OCI-LY7 (cell line): ENCODE results near the gene FAM227B. TPM values are rescaled to one million over a fixed set of nuclear protein-coding genes. Genes with fewer than 3 reads are reported as not detected.

Experiments used
- BruUV-seq: library from RNA; stranded (reverse); fragments of 400-500 nt; replicated peaks from 2 replicates; lab custom pipeline; 2021; lab: Mats Ljungman, UMichigan
- CTCF ChIA-PET: fragments of 300-600 bp; sonication (Branson Sonifier 250); formaldehyde crosslinking; loops from one replicate; lab custom pipeline; 2022; ENCODE audit warnings: antibody characterized with exemption; ENCODE audit not compliant: unreplicated experiment; lab: Charles Lee
- POLR2A ChIA-PET: fragments of 300-600 bp; sonication (Branson Sonifier 250); formaldehyde crosslinking; loops from one replicate; lab custom pipeline; 2022; ENCODE audit warnings: antibody characterized with exemption; lab: Charles Lee
- DNase-seq: peaks from one replicate; pipeline ENCODE4 v3.0.0-alpha.2; 2015; ENCODE audit warnings: low spot score
- H2AFZ ChIP-seq: fragments of 200-600 bp; sonication (generic), shearing (Covaris generic); 2 replicates; pipeline ENCODE4 v1.6.1; 2014; ENCODE audit warnings: mild to moderate bottlenecking, antibody characterized with exemption, low read length, moderate library complexity
- H3K27ac ChIP-seq: fragments of 200-600 bp; sonication (generic); 2 replicates; pipeline ENCODE4 v1.5.1; 2014; ENCODE audit warnings: mixed run types, low read depth, mild to moderate bottlenecking, moderate library complexity, low read length, inconsistent platforms; ENCODE audit not compliant: poor library complexity, severe bottlenecking
- H3K36me3 ChIP-seq: fragments of 200-600 bp; sonication (generic); 2 replicates; pipeline ENCODE4 v1.6.1; 2014; ENCODE audit warnings: mild to moderate bottlenecking, antibody characterized with exemption, low read length, moderate library complexity, mixed read lengths; ENCODE audit not compliant: insufficient read depth
- H3K4me1 ChIP-seq: fragments of 200-600 bp; sonication (generic); 2 replicates; pipeline ENCODE4 v1.5.1; 2014; ENCODE audit warnings: mild to moderate bottlenecking, low read length; ENCODE audit not compliant: insufficient read depth, poor library complexity, severe bottlenecking
- H3K4me2 ChIP-seq: fragments of 200-600 bp; sonication (generic); 2 replicates; pipeline ENCODE4 v1.6.1; 2014; ENCODE audit warnings: mild to moderate bottlenecking, low read length
- H3K4me3 ChIP-seq: fragments of 200-600 bp; sonication (generic); 2 replicates; pipeline ENCODE4 v1.5.1; 2014; ENCODE audit warnings: mild to moderate bottlenecking, low read depth, low read length; ENCODE audit not compliant: poor library complexity, severe bottlenecking
- H3K79me2 ChIP-seq: fragments of 200-600 bp; sonication (generic); 2 replicates; pipeline ENCODE4 v1.6.1; 2016; ENCODE audit warnings: low read depth, mild to moderate bottlenecking, low read length, moderate library complexity, mixed read lengths; ENCODE audit not compliant: insufficient read depth
- H3K9me2 ChIP-seq: fragments of 200-600 bp; sonication (generic); 2 replicates; pipeline ENCODE4 v1.6.1; 2016; ENCODE audit warnings: mild to moderate bottlenecking, low read length, mixed read lengths; ENCODE audit not compliant: insufficient read depth
- H3K9me3 ChIP-seq: fragments of 200-600 bp; sonication (generic); 2 replicates; pipeline ENCODE4 v1.6.1; 2014; ENCODE audit warnings: mild to moderate bottlenecking, mixed run types, low read length, mixed read lengths
- H4K20me1 ChIP-seq: fragments of 200-600 bp; sonication (generic); 2 replicates; pipeline ENCODE4 v1.6.1; 2014; ENCODE audit warnings: mild to moderate bottlenecking, antibody characterized with exemption, low read length, moderate library complexity, mixed read lengths; ENCODE audit not compliant: insufficient read depth
- EZH2phosphoT487 ChIP-seq: fragments of 200-600 bp; sonication (generic); IDR thresholded peaks from 2 replicates; pipeline ENCODE4 v1.6.1; 2018; ENCODE audit warnings: low read depth, borderline replicate concordance, mild to moderate bottlenecking, mixed run types, antibody characterized with exemption, low read length, moderate library complexity, mixed read lengths
- intact Hi-C: fragments of 100-400 bp; cut with micrococcal nuclease; formaldehyde crosslinking; loops from one replicate; pipeline ENCODE4 v1.10.0; 2022; ENCODE audit not compliant: unreplicated experiment
- total RNA-seq, 2 experiments: library from RNA; depleted of rRNA in 1 of 2; stranded (reverse); fragments of >200 nt in 1 of 2; shearing (Covaris generic) in 1 of 2; gene quantifications; 2 replicates each; pipeline ENCODE4 v1.2.3, GENCODE V29; 2014 to 2022
- TF ChIP-seq, protein P1 (sequence below): fragments of 200-600 bp; sonication (generic); conservative IDR thresholded peaks from 2 replicates; pipeline ENCODE4 v1.5.1; 2014; ENCODE audit warnings: mild to moderate bottlenecking, antibody characterized with exemption, low read length, moderate library complexity, mixed read lengths

Gene FAM227B
- total RNA-seq, 2 experiments from 2014 or later = 2.9 to 6.2 TPM

DNA sequence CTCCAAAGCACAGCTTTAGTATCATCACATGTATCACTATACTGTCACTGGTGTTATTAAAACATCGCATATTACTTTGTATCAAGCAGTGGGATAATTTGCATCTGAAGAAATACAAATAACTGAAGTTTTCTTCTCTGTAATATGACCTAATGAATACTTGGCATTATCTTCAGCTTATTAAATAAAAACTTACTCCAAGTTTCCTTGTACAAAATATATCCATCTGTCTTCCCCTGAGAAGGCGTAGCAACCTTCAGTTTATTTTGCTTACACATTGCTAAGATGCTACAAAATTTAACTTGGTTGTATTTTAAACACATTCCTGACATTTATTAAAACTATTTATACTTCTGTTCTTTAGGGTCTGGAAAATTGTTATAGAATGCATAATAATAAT lies 183.9 kb downstream of the FAM227B start:
- no TSS peak for BruUV-seq
- intact Hi-C loops = no loop called here
- no peak for DNase-seq
- H4K20me1 ChIP-seq = no peaks in the 10 kb centered on the region
- no peaks in the 10 kb centered on the region for H3K9me3 ChIP-seq
- H3K4me1 ChIP-seq = no peaks in the 10 kb centered on the region
- ChIA-PET POLR2A (no interaction called here), CTCF (no interaction called here)
- H3K9me2 ChIP-seq = no peaks in the 10 kb centered on the region
- H2AFZ ChIP-seq = no peak overlapping the region
- no peaks in the 10 kb centered on the region for H3K79me2 ChIP-seq
- TF ChIP-seq EZH2phosphoT487 = no peak
- TF ChIP-seq, protein P1, sequence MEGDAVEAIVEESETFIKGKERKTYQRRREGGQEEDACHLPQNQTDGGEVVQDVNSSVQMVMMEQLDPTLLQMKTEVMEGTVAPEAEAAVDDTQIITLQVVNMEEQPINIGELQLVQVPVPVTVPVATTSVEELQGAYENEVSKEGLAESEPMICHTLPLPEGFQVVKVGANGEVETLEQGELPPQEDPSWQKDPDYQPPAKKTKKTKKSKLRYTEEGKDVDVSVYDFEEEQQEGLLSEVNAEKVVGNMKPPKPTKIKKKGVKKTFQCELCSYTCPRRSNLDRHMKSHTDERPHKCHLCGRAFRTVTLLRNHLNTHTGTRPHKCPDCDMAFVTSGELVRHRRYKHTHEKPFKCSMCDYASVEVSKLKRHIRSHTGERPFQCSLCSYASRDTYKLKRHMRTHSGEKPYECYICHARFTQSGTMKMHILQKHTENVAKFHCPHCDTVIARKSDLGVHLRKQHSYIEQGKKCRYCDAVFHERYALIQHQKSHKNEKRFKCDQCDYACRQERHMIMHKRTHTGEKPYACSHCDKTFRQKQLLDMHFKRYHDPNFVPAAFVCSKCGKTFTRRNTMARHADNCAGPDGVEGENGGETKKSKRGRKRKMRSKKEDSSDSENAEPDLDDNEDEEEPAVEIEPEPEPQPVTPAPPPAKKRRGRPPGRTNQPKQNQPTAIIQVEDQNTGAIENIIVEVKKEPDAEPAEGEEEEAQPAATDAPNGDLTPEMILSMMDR = no peak
- no peaks in the 10 kb centered on the region for H3K36me3 ChIP-seq
- no peak overlapping the region for H3K4me3 ChIP-seq
- no peak overlapping the region for H3K27ac ChIP-seq
- no peak overlapping the region for H3K4me2 ChIP-seq

DNA sequence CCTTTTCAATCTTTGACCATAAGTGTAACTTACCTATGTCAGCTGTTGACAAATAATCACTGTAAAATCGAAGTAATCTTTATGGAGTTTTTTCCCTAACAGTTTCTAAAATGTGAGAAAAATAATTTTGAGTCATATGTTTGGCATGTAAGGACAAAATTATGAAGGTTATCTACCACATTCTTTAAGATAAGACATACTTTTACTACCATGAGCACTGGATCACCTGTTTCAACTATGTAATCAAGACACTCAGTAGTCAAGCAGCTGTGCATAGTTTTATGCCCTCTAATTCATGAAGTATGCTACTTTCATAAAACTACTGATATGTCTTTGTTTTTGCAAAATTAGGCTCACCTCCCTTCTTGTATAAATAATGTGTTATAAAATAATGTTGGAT lies 185.4 kb downstream of the FAM227B start:
- Histone ChIP-seq H3K4me3 (no peak overlapping the region), H3K4me2 (no peak overlapping the region), H3K36me3 (no peaks in the 10 kb centered on the region), H3K79me2 (no peaks in the 10 kb centered on the region), H2AFZ (no peak overlapping the region), H4K20me1 (no peaks in the 10 kb centered on the region), H3K9me3 (no peaks in the 10 kb centered on the region), H3K27ac (no peak overlapping the region), H3K4me1 (no peaks in the 10 kb centered on the region), H3K9me2 (no peaks in the 10 kb centered on the region)
- CTCF ChIA-PET = no interaction called here
- intact Hi-C loops = no loop called here
- BruUV-seq = no TSS peak
- POLR2A ChIA-PET = no interaction called here
- no peak for DNase-seq
- TF ChIP-seq, protein P1 = no peak
- no peak for TF ChIP-seq EZH2phosphoT487

DNA sequence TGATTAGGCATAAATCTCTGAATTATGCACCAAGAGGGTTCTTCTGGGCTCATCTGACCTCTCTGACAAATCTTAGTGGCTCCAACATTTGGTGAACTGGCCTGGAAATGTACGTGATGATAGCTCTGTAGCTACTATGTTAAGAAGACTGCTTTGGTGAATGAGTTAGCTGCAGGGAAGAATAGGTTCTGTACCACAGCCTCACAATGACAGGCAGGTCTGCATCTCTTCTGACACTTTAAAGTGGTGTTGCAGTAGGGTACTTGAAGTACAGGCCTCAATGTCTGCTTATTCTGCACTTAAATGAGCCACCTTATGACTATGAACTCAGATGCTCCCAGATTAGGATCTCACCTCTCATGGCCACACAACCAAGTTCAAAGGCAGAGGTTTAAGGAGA lies 190.6 kb downstream of the FAM227B start:
- CTCF ChIA-PET = no interaction called here
- Histone ChIP-seq H3K9me2 (no peaks in the 10 kb centered on the region), H3K36me3 (no peaks in the 10 kb centered on the region), H3K4me2 (no peak overlapping the region), H2AFZ (no peak overlapping the region), H3K79me2 (no peaks in the 10 kb centered on the region), H3K9me3 (no peaks in the 10 kb centered on the region), H3K27ac (no peak overlapping the region), H4K20me1 (no peaks in the 10 kb centered on the region), H3K4me1 (no peaks in the 10 kb centered on the region), H3K4me3 (no peak overlapping the region)
- no peak for DNase-seq
- intact Hi-C loops = no loop called here
- no TSS peak for BruUV-seq
- POLR2A ChIA-PET = no interaction called here
- no peak for TF ChIP-seq EZH2phosphoT487
- TF ChIP-seq, protein P1 = no peak
